HepG2 (cell line): ENCODE measurements around the gene CTDSP1. TPM values are rescaled to one million over a fixed set of nuclear protein-coding genes. Genes with fewer than 3 reads are reported as not detected.

Source experiments
- AGO2 ChIP-seq: fragments of 200-400 bp; formaldehyde crosslinking; optimal IDR thresholded peaks from 2 replicates; pipeline ENCODE3; 2017; ENCODE audit warnings: mild to moderate bottlenecking, low read depth, low read length, moderate library complexity
- AKAP8 ChIP-seq: sonication (generic); formaldehyde crosslinking; IDR thresholded peaks from 2 replicates; pipeline ENCODE4 v1.5.1; 2020; ENCODE audit warnings: mild to moderate bottlenecking, missing genetic modification reagents
- CREB1 ChIP-seq, 2 experiments: fragments of 450-650 bp in 1 of 2; IDR thresholded peaks; 2 replicates each; pipeline ENCODE4 v1.6.1; 2016 to 2017; ENCODE audit warnings: control low read depth in 1 of 2, mild to moderate bottlenecking in 1 of 2, missing compliant biosample characterization in 1 of 2, missing genetic modification characterization in 1 of 2
- HCFC1 ChIP-seq: fragments of 150-350 bp; IDR thresholded peaks from 2 replicates; pipeline ENCODE4 v1.6.1; 2014; ENCODE audit warnings: low read depth, low read length
- NONO ChIP-seq, 2 experiments: fragments of 450-650 bp in 1 of 2; sonication (generic) in 1 of 2; formaldehyde crosslinking in 1 of 2; IDR thresholded peaks in 1 of 2; conservative IDR thresholded peaks in 1 of 2; 2 replicates each; pipeline versions ENCODE4 v1.6.1 to v1.8.0; 2017 to 2022; ENCODE audit warnings: mild to moderate bottlenecking in 1 of 2, missing genetic modification reagents in 1 of 2, moderate library complexity in 1 of 2
- RBFOX2 ChIP-seq: fragments of 200-400 bp; formaldehyde crosslinking; IDR thresholded peaks from 2 replicates; pipeline ENCODE4 v1.6.1; 2017; ENCODE audit warnings: low read depth, mild to moderate bottlenecking, low read length
- RFX3 ChIP-seq: IDR thresholded peaks from 2 replicates; pipeline ENCODE4 v1.6.1; 2016; ENCODE audit warnings: missing biosample characterization, missing genetic modification reagents
- SAFB2 ChIP-seq: sonication (generic); formaldehyde crosslinking; IDR thresholded peaks from 2 replicates; pipeline ENCODE4 v1.5.1; 2020; ENCODE audit warnings: missing genetic modification reagents, low read depth, mild to moderate bottlenecking, borderline replicate concordance
- SCMH1 ChIP-seq: sonication (generic); formaldehyde crosslinking; IDR thresholded peaks from 2 replicates; pipeline ENCODE4 v1.9.0; 2021; ENCODE audit warnings: missing genetic modification reagents, mild to moderate bottlenecking, borderline replicate concordance
- SIX4 ChIP-seq: sonication (generic); formaldehyde crosslinking; IDR thresholded peaks from 2 replicates; pipeline ENCODE4 v1.4.0; 2020; ENCODE audit warnings: missing genetic modification reagents
- SMAD1 ChIP-seq: sonication (generic); formaldehyde crosslinking; IDR thresholded peaks from 2 replicates; pipeline ENCODE4 v1.4.0; 2020; ENCODE audit warnings: missing genetic modification reagents, low read depth, mild to moderate bottlenecking, borderline replicate concordance
- TEAD3 ChIP-seq: optimal IDR thresholded peaks from 2 replicates; pipeline ENCODE3; 2016; ENCODE audit warnings: borderline replicate concordance
- YY1 ChIP-seq: IDR thresholded peaks from 2 replicates; pipeline ENCODE4 v1.6.1; 2011; ENCODE audit warnings: low read length, low read depth, moderate library complexity, mild to moderate bottlenecking; ENCODE audit not compliant: insufficient read depth, insufficient replicate concordance
- ZBTB44 ChIP-seq: sonication (generic); formaldehyde crosslinking; IDR thresholded peaks from 2 replicates; pipeline ENCODE4 v1.4.0; 2020; ENCODE audit warnings: missing genetic modification reagents
- ZNF556 ChIP-seq: sonication (generic); formaldehyde crosslinking; IDR thresholded peaks from 2 replicates; pipeline ENCODE4 v1.4.0; 2020; ENCODE audit warnings: mild to moderate bottlenecking, missing genetic modification reagents, borderline replicate concordance
- ZNF574 ChIP-seq: sonication (generic); formaldehyde crosslinking; IDR thresholded peaks from 2 replicates; pipeline ENCODE4 v1.4.0; 2020; ENCODE audit warnings: missing genetic modification reagents
- ZNF598 ChIP-seq: sonication (generic); formaldehyde crosslinking; IDR thresholded peaks from 2 replicates; pipeline ENCODE4 v1.5.1; 2020; ENCODE audit warnings: mild to moderate bottlenecking, missing genetic modification reagents, borderline replicate concordance
- ZNF607 ChIP-seq: sonication (generic); formaldehyde crosslinking; IDR thresholded peaks from 2 replicates; pipeline ENCODE4 v1.5.1; 2020; ENCODE audit warnings: missing genetic modification reagents, mild to moderate bottlenecking, borderline replicate concordance
- ZNF616 ChIP-seq: sonication (generic); formaldehyde crosslinking; IDR thresholded peaks from 2 replicates; pipeline ENCODE4 v1.5.0; 2020; ENCODE audit warnings: low read depth, mild to moderate bottlenecking, missing genetic modification reagents
- ZNF639 ChIP-seq: conservative IDR thresholded peaks from 2 replicates; pipeline ENCODE4 v1.6.1; 2018; ENCODE audit warnings: missing genetic modification reagents
- ZNF747 ChIP-seq: sonication (generic); formaldehyde crosslinking; IDR thresholded peaks from 2 replicates; pipeline ENCODE4 v1.8.1; 2023; ENCODE audit warnings: missing genetic modification reagents, mild to moderate bottlenecking, borderline replicate concordance
- polyA plus RNA-seq, 8 experiments: library from polyadenylated mRNA; depleted of rRNA in 3 of 8; stranded (reverse) in 7 of 8; unstranded in 1 of 8; fragments of >200 nt; fragmentation: Illumina TruSeq in 4 of 8; extraction: Trizol in 4 of 8; gene quantifications; 2 replicates each; pipeline versions ENCODE4 v1.2.1 to v1.2.3, GENCODE V29; 2011 to 2016; ENCODE audit warnings: low read depth in 4 of 8, missing spikeins in 1 of 8, mixed read lengths in 1 of 8; ENCODE audit not compliant: insufficient read depth in 1 of 8
- total RNA-seq, 5 experiments: library from RNA; depleted of rRNA; stranded (reverse); fragments of >200 nt; fragmentation: Illumina TruSeq; extraction: Trizol; gene quantifications; 2 replicates each; pipeline ENCODE4 v1.2.3, GENCODE V29; 2016; ENCODE audit warnings: low read depth in 1 of 5

Gene CTDSP1
- total and polyA plus RNA-seq, 2 of the 13 experiments (the other 11 are each of a cell fraction or from before 2014, with no cell fraction given), result 91.0 to 268 TPM

GRCh38 chr2:218399391-218400166 is at the start of gene CTDSP1 (continued):
- TF ChIP-seq YY1, result peak; percentile 90
- no peak for TF ChIP-seq SCMH1 (CRISPR knock-in tag)
- peak; percentile 71 for TF ChIP-seq SAFB2 (CRISPR knock-in tag)
- TF ChIP-seq CREB1 (IDR thresholded peaks at IDR 0.05), result no peak
- no peak for TF ChIP-seq CREB1 (CRISPR knock-in tag; IDR thresholded peaks at IDR 0.05)
- 0 out of 2 replicates have a peak, but pooled peaks have one; percentile 35 for TF ChIP-seq HCFC1
- TF ChIP-seq RFX3 (CRISPR knock-in tag), result no peak
- no peak for TF ChIP-seq NONO (IDR thresholded peaks at IDR 0.05)
- TF ChIP-seq NONO (CRISPR knock-in tag; conservative IDR thresholded peaks at IDR 0.05), result peak; percentile 44; the same call in 1 of the 2 replicates
- TF ChIP-seq ZBTB44 (CRISPR knock-in tag), result peak; percentile 62; the same call in 1 of the 2 replicates
- peak; percentile 50; the same call in 1 of the 2 replicates for TF ChIP-seq ZNF747 (CRISPR knock-in tag)
- TF ChIP-seq TEAD3 (CRISPR knock-in tag), result peak; percentile 59
- no peak for TF ChIP-seq ZNF556
- TF ChIP-seq SIX4 (CRISPR knock-in tag), result 0 out of 2 replicates have a peak, but pooled peaks have one; percentile 33
- TF ChIP-seq ZNF574, result peak; percentile 87
- no peak; the same call in 1 of the 2 replicates for TF ChIP-seq ZNF607 (CRISPR knock-in tag)
- peak; percentile 48; the same call in 1 of the 2 replicates for TF ChIP-seq ZNF616 (CRISPR knock-in tag)
- peak; percentile 5 for TF ChIP-seq AGO2
- TF ChIP-seq ZNF639 (CRISPR knock-in tag), result peak; percentile 60; the same call in 1 of the 2 replicates
- TF ChIP-seq RBFOX2, result peak; percentile 84
- TF ChIP-seq AKAP8 (CRISPR knock-in tag), result peak; percentile 84; the same call in 1 of the 2 replicates
- no peak for TF ChIP-seq ZNF598 (CRISPR knock-in tag)
- peak; percentile 88; the same call in 1 of the 2 replicates for TF ChIP-seq SMAD1
